ENCODE measurements around the gene SLC12A6. TPM values are rescaled to one million over a fixed set of nuclear protein-coding genes. Genes with fewer than 3 reads are reported as not detected.
A peak's percentile ranks its signal among the peaks of the same experiment; 100 is the strongest.
"Not testable (repeated sequence)": the region's sequence is repeated elsewhere in the genome, so short reads cannot be mapped to it uniquely, and the experiment has no call there.

Gene SLC12A6
- total RNA-seq, 2 donors from 2014 or later, result 58.3 to 82.9 TPM

DNA sequence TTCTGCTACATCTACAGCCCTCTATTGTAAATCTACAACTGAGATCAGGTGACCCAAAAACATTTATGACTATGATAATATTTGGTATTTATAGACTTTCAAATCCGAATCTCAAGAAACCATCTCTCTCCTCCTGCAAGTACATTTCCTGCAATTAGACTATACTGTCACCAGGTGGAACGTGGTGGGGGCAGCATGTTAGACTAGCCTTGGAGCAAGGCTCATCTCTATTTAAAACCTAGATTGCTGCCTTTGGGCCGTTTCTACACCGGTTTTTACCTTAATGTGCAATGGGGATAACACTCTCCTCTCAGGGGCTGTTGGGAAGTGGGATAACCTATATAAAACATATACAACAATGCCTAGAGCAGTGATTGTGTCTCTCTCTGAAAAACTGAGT lies 123.9 kb downstream of the SLC12A6 start:
- TF ChIP-seq, protein P1, sequence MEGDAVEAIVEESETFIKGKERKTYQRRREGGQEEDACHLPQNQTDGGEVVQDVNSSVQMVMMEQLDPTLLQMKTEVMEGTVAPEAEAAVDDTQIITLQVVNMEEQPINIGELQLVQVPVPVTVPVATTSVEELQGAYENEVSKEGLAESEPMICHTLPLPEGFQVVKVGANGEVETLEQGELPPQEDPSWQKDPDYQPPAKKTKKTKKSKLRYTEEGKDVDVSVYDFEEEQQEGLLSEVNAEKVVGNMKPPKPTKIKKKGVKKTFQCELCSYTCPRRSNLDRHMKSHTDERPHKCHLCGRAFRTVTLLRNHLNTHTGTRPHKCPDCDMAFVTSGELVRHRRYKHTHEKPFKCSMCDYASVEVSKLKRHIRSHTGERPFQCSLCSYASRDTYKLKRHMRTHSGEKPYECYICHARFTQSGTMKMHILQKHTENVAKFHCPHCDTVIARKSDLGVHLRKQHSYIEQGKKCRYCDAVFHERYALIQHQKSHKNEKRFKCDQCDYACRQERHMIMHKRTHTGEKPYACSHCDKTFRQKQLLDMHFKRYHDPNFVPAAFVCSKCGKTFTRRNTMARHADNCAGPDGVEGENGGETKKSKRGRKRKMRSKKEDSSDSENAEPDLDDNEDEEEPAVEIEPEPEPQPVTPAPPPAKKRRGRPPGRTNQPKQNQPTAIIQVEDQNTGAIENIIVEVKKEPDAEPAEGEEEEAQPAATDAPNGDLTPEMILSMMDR (IDR thresholded peaks at IDR 0.05), result no peak

GRCh38 chr15:34209421-34210282 lies 127.9 kb downstream of the SLC12A6 start, which contains the start of gene KATNBL1:
Gene KATNBL1, minus strand, starts transcription at chr15:34210096. Its CDS starts 46,420 bp downstream, at chr15:34163676.
- TF ChIP-seq, protein P1 (IDR thresholded peaks at IDR 0.05), result peak; percentile 95
- ATAC-seq (ENCODE audit: insufficient number of reproducible peaks, low FRiP score, low read depth) (peak; percentile 98), DNase-seq (ENCODE audit: low spot score) (peak; percentile 81)
- no peaks in the 10 kb centered on the region for H3K36me3 ChIP-seq
- H3K4me1 ChIP-seq (ENCODE audit: control insufficient read depth in 1 of 2, low read depth in 2 of 2), result peaks cover 13 to 14% of the 10 kb centered on the region in 2 donors
- no peaks in the 10 kb centered on the region for H3K27me3 ChIP-seq (replicated peaks; ENCODE audit: insufficient read depth)
- H3K9me3 ChIP-seq, result no peaks in the 10 kb centered on the region
- peak within 1 kb of the TSS; percentile 79 to 80 for H3K27ac ChIP-seq
- H3K4me3 ChIP-seq, result peak within 1 kb of the TSS; percentile 78

More for the DNA sequence above, 123.9 kb downstream of the SLC12A6 start:
- peaks cover 2 to 6% of the 10 kb centered on the region in 2 donors for H3K4me1 ChIP-seq (ENCODE audit: control insufficient read depth in 1 of 2, low read depth in 2 of 2)
- H3K4me3 ChIP-seq, result no peak overlapping the region
- H3K9me3 ChIP-seq, result no peaks in the 10 kb centered on the region
- H3K36me3 ChIP-seq, result no peaks in the 10 kb centered on the region
- no peak overlapping the region for H3K27ac ChIP-seq
- ATAC-seq (ENCODE audit: insufficient number of reproducible peaks, low FRiP score, low read depth), result no peak
- no peak for DNase-seq (ENCODE audit: low spot score)
- H3K27me3 ChIP-seq (replicated peaks; ENCODE audit: insufficient read depth), result no peaks in the 10 kb centered on the region

DNA sequence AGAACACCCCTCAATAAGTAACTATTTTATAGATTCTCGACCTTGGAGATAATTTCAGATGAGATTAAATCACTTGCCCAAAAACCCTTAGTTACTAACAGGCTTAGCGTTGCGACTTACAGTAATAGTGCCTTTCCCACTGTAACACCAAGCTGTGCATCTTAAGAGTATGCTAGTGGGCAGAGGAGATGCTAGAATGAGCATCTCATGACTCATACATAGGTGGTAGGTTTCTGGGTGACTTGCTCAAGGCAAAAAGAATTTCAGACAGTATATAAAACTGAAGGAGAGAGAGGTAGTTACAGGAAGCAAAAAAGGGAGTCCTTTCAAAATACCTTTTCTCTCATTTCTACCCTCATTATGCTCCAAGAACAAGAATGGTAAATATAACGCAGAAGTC lies 131.6 kb downstream of the SLC12A6 start:
- no peak overlapping the region for H3K4me3 ChIP-seq
- TF ChIP-seq, protein P1 (IDR thresholded peaks at IDR 0.05), result no peak
- H3K4me1 ChIP-seq (ENCODE audit: control insufficient read depth in 1 of 2, low read depth in 2 of 2), result peaks cover 13 to 14% of the 10 kb centered on the region in 2 donors
- ATAC-seq (ENCODE audit: insufficient number of reproducible peaks, low FRiP score, low read depth) (no peak), DNase-seq (ENCODE audit: low spot score) (no peak)
- no peaks in the 10 kb centered on the region for H3K36me3 ChIP-seq
- no peak overlapping the region for H3K27ac ChIP-seq
- H3K9me3 ChIP-seq, result no peaks in the 10 kb centered on the region
- H3K27me3 ChIP-seq (replicated peaks; ENCODE audit: insufficient read depth), result no peaks in the 10 kb centered on the region

- no peak overlapping the region for H3K4me3 ChIP-seq
- ATAC-seq (ENCODE audit: insufficient number of reproducible peaks, low FRiP score, low read depth) (no peak), DNase-seq (ENCODE audit: low spot score) (no peak)
- TF ChIP-seq, protein P1 (IDR thresholded peaks at IDR 0.05), result no peak
- H3K4me1 ChIP-seq (ENCODE audit: control insufficient read depth in 1 of 2, low read depth in 2 of 2), result peaks cover 10 to 13% of the 10 kb centered on the region in 2 donors
- peaks cover 5% of the 10 kb centered on the region for H3K36me3 ChIP-seq
- H3K27ac ChIP-seq, result no peak overlapping the region
- H3K27me3 ChIP-seq (replicated peaks; ENCODE audit: insufficient read depth), result no peaks in the 10 kb centered on the region
- H3K9me3 ChIP-seq, result no peaks in the 10 kb centered on the region
These were observed 133.6 kb downstream of the SLC12A6 start for GRCh38 chr15:34203936-34204335.

DNA sequence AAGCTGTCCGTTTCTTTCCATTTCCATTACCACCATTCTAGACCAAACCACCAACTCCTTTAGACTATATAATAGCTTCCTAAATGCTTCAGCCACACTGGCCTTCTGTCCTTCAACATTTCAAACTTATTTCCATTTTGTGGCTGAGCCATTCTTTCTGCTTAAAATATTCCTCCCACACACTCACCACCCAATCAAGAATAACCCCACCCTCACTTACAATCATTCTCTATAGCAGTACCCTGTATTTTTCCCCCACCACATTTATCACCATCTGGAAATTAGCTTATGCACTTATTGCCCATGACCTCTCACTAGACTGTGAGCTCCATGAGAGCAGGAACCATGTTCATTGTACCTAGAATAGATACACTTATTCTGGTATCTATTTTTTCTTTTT lies 134.3 kb downstream of the SLC12A6 start:
- H3K27me3 ChIP-seq (replicated peaks; ENCODE audit: insufficient read depth), result no peaks in the 10 kb centered on the region
- H3K9me3 ChIP-seq, result no peaks in the 10 kb centered on the region
- H3K27ac ChIP-seq, result no peak overlapping the region
- H3K4me1 ChIP-seq (ENCODE audit: control insufficient read depth in 1 of 2, low read depth in 2 of 2), result peaks cover 4 to 8% of the 10 kb centered on the region in 2 donors
- TF ChIP-seq, protein P1 (IDR thresholded peaks at IDR 0.05), result no peak
- H3K4me3 ChIP-seq, result no peak overlapping the region
- ATAC-seq (ENCODE audit: insufficient number of reproducible peaks, low FRiP score, low read depth) (no peak), DNase-seq (ENCODE audit: low spot score) (no peak)
- peaks cover 5% of the 10 kb centered on the region for H3K36me3 ChIP-seq

GRCh38 chr15:34193272-34193671 lies 144.3 kb downstream of the SLC12A6 start:
- H3K9me3 ChIP-seq; ATAC-seq (ENCODE audit: insufficient number of reproducible peaks, low FRiP score, low read depth); DNase-seq (ENCODE audit: low spot score); H3K4me3 ChIP-seq; H3K36me3 ChIP-seq; H3K27me3 ChIP-seq (replicated peaks; ENCODE audit: insufficient read depth); H3K4me1 ChIP-seq (ENCODE audit: control insufficient read depth in 1 of 2, low read depth in 2 of 2); H3K27ac ChIP-seq: not testable (repeated sequence)

All from thoracic aorta (tissue), 2 donors.